ENCODE measurements around the gene KHDRBS1.

DNA sequence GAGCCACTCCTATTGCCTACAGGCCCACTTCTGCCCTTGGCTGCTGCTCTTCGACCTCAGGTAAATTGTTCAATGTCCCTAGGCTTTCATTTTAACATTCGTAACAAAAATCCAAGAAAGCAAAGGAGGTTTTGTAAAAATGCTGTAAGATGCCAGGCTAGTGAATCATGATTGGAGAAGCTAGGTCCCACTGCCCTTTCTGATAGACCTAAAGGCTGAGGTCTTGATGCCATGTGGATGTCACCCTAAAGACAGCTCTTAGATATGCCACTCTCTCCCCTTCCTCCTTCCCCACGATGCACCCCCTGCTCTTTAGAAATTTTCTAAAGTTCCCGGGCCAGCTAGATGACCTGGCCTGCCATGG, 49.2 kb downstream of the KHDRBS1 start:
- TF ChIP-seq, protein P1, sequence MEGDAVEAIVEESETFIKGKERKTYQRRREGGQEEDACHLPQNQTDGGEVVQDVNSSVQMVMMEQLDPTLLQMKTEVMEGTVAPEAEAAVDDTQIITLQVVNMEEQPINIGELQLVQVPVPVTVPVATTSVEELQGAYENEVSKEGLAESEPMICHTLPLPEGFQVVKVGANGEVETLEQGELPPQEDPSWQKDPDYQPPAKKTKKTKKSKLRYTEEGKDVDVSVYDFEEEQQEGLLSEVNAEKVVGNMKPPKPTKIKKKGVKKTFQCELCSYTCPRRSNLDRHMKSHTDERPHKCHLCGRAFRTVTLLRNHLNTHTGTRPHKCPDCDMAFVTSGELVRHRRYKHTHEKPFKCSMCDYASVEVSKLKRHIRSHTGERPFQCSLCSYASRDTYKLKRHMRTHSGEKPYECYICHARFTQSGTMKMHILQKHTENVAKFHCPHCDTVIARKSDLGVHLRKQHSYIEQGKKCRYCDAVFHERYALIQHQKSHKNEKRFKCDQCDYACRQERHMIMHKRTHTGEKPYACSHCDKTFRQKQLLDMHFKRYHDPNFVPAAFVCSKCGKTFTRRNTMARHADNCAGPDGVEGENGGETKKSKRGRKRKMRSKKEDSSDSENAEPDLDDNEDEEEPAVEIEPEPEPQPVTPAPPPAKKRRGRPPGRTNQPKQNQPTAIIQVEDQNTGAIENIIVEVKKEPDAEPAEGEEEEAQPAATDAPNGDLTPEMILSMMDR (IDR thresholded peaks at IDR 0.05) = no peak
- no peak for TF ChIP-seq POLR2A (IDR thresholded peaks at IDR 0.05)
- TF ChIP-seq POLR2AphosphoS5 (IDR thresholded peaks at IDR 0.05) = no peak
- no peak for TF ChIP-seq EP300 (IDR thresholded peaks at IDR 0.05)

Measured in stomach (tissue), 4 donors.